GM13977 (cell line): ENCODE results near the gene RGS12.

Experiments
- DNase-seq: peaks from one replicate; pipeline ENCODE4 v3.0.0; 2012; ENCODE audit warnings: low spot score
- CTCF ChIP-seq: IDR thresholded peaks from 2 replicates; pipeline ENCODE4 v1.5.1; 2012; ENCODE audit warnings: mild to moderate bottlenecking, control low read depth; ENCODE audit not compliant: insufficient read depth; ENCODE audit errors: extremely low read depth, missing control alignments
- in situ Hi-C: fragments of 300-500 bp; cut with MboI; formaldehyde crosslinking; loops from one replicate; pipeline ENCODE4 v1.12.0; 2022; ENCODE audit warnings: low sequenced_read_pairs, low pct_unique_long_range_greater_than_20kb, mixed read lengths, inconsistent platforms; ENCODE audit not compliant: unreplicated experiment

Gene RGS12

GRCh38 chr4:3332498-3332897, 39.7 kb downstream of the RGS12 start:
- peak; percentile 6 for DNase-seq
- no peak for TF ChIP-seq CTCF

GRCh38 chr4:3334316-3334715, 41.5 kb downstream of the RGS12 start:
- no peak for TF ChIP-seq CTCF
- in situ Hi-C loops, result no loop called here
- peak; percentile 54 for DNase-seq

More at GRCh38 chr4:3332498-3332897, 39.7 kb downstream of the RGS12 start:
- in situ Hi-C loops, result no loop called here

- TF ChIP-seq CTCF, result no peak
- in situ Hi-C loops, result no loop called here
- DNase-seq, result no peak
These were observed 42.6 kb downstream of the RGS12 start for GRCh38 chr4:3335385-3335784.

- DNase-seq, result no peak
- TF ChIP-seq CTCF, result no peak
- in situ Hi-C loops, result no loop called here
These were observed 43.2 kb downstream of the RGS12 start for GRCh38 chr4:3335982-3336381.

- in situ Hi-C loops, result no loop called here
- TF ChIP-seq CTCF, result no peak
- no peak for DNase-seq
These were observed 43.8 kb downstream of the RGS12 start for GRCh38 chr4:3336382-3337356.

GRCh38 chr4:3337357-3337732, 44.5 kb downstream of the RGS12 start:
- in situ Hi-C loops, result no loop called here
- no peak for DNase-seq
- no peak for TF ChIP-seq CTCF

- TF ChIP-seq CTCF, result no peak
- no peak for DNase-seq
- in situ Hi-C loops, result no loop called here
These were observed 45.0 kb downstream of the RGS12 start for GRCh38 chr4:3337811-3338210.
